Activated naive CD8-positive, alpha-beta T cell treated with anti-CD3 and anti-CD28 coated beads, Interleukin-2, amount 50 U/mL, for 24 hours (primary cell): ENCODE data around the gene ABI1.
"Not testable (repeated sequence)": the region's sequence is repeated elsewhere in the genome, so short reads cannot be mapped to it uniquely, and the experiment has no call there.

Experiments used
- ATAC-seq: fragments of 150-1000 bp; cut with Tn5 transposase; one replicate; pipeline ENCODE4 v1.10.0; 2021
- DNase-seq: peaks from one replicate; pipeline ENCODE4 v3.0.0; 2021
- H3K27ac Mint-ChIP-seq: one replicate; pipeline ENCODE4 v1.8.0; 2021; ENCODE audit warnings: mild to moderate bottlenecking, mixed read lengths
- H3K27me3 Mint-ChIP-seq: one replicate; pipeline ENCODE4 v1.8.0; 2021; ENCODE audit warnings: mixed read lengths
- H3K36me3 Mint-ChIP-seq: one replicate; pipeline ENCODE4 v1.8.0; 2021; ENCODE audit warnings: low read depth, mixed read lengths
- H3K4me1 Mint-ChIP-seq: one replicate; pipeline ENCODE4 v1.8.0; 2021; ENCODE audit warnings: mixed read lengths
- H3K4me3 Mint-ChIP-seq: one replicate; pipeline ENCODE4 v1.8.0; 2021; ENCODE audit warnings: mild to moderate bottlenecking, moderate library complexity, mixed read lengths
- H3K9me3 Mint-ChIP-seq: one replicate; pipeline ENCODE4 v1.8.0; 2021; ENCODE audit warnings: mixed read lengths

ABI1 gene

DNA sequence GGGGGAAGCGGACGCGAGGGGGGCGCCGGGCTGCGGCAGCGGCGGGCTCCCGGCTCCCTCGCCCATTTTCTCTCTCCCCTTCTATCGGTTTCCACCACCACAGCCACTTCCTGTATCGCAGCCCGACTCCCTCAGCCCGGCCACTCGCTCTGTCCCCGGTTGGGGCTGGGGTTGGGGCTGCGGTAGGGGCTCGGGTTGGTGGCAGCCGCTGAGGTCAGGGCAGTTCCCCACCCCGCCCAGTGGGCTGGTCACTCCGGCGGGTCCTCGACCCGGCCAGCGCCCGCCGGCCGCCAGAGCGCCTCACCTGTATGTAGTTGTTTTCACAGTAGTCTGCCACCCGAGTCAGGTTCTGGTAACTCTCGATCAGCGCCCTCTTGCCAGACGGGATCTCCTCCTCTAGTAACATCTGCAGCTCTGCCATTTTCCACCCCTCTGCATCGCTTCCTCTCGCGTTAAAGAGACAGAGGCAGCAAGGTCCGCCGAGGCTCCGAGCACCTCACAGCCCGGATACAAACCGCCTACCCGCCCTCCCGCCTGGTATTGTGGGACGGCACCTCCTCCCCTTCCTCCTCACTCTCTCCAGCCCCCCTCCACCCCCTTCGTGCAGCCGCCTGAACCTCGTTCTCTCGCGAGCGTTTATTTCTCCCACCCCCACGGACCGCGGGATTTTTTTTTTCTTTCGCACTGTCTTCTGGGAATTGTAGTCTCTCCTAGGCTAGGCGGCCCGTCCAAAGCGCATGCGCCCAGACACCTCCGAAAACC lies at the start of gene ABI1:
Gene ABI1, minus strand, starts transcription at position 516 of the 762 bp plus-strand sequence. Its CDS starts 95 bp downstream, at position 421.
- peaks cover 5% of the 10 kb centered on the region for H3K27me3 Mint-ChIP-seq
- DNase-seq = peak; percentile 97
- no peaks in the 10 kb centered on the region for H3K9me3 Mint-ChIP-seq
- H3K4me1 Mint-ChIP-seq = peaks cover 38% of the 10 kb centered on the region
- H3K27ac Mint-ChIP-seq = peak within 1 kb of the TSS; percentile 99
- peak; percentile 93 for ATAC-seq
- no peaks in the 10 kb centered on the region for H3K36me3 Mint-ChIP-seq
- peak within 1 kb of the TSS; percentile 99 for H3K4me3 Mint-ChIP-seq

DNA sequence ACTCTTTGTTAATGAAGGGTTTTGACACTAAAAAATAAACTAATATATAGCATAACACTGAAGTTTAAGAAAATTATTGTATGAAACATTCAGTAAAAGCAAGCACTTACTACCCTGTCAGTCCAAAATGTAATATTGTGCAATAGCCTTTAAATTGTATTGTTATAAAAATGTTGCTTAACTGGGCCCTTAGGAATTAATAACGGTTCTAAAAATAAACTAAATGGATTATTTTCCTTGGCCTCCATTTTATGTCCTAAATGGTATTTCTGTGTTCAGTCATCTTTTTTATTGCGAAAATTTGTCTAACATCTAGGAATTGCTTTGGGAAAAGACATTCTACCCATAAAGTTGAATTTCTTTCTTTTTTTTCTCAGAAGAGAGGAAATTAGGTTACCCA lies 49.0 kb upstream of the ABI1 start:
- Mint-ChIP-seq H3K9me3 (no peaks in the 10 kb centered on the region), H3K27ac (no peak overlapping the region), H3K4me1 (no peaks in the 10 kb centered on the region), H3K36me3 (no peaks in the 10 kb centered on the region), H3K4me3 (no peak overlapping the region), H3K27me3 (no peaks in the 10 kb centered on the region)
- ATAC-seq = no peak
- no peak for DNase-seq

DNA sequence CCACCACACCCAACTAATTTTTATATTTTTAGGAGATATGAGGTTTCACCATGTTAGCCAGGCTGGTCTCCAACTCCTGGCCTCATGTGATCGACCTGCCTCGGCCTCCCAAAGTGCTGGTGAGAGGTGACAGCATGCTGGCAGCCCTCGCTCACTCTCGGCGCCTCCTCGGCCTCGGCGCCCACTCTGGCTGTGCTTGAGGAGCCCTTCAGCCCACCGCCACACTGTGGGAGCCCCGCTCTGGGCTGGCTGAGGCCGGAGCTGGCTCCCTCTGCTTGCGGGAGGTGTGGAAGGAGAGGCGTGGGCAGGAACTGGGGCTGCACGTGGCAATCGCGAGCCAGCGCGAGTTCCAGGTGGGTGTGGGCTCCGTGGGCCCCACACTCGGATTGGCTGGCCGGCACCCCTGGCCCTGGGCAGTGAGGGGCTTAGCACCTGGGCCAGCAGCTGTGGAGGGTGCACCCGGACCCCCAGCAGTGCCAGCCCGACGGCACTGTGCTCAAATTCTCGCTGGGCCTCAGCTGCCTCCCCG lies 44.6 kb upstream of the ABI1 start:
- H3K4me3 Mint-ChIP-seq, H3K4me1 Mint-ChIP-seq, H3K27ac Mint-ChIP-seq, H3K9me3 Mint-ChIP-seq, H3K27me3 Mint-ChIP-seq, ATAC-seq, DNase-seq, H3K36me3 Mint-ChIP-seq: not testable (repeated sequence)

DNA sequence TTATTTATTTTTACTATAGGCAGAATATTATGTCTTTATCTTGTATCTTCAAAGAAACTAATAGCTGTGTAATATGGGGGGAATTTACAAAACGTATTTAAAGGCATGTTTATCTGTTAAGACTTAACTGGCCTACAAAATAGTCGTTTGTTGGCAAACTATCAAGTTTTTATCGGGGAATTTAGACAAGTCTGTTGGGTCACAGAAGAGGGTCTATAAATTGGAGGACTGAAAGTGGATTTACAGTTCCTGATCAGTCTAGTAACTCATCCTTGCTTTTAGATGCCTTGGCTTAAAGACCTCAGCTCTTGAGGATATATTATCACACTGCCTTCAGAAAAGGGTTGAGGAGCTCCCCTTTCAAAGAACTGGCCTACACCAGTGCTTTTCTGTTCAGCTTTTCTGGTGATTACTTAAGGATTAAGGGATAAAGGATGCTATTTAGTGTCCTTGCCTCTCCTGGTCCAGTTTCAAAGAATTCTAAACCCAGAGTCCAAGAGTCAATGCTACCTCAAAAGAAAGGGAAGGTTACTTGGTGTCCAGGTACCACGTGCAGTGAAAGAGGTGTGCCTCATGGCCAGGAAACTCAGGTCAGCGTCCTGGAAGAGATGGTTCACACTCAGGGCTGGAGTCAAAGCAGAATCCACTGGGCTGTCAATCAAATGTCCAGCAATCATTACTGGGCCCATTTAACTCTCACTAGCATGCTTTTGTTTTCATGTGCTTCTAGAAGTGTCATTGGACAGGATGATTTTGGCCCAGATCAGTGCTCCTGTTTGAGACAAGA lies 42.9 kb upstream of the ABI1 start:
- H3K36me3 Mint-ChIP-seq = no peaks in the 10 kb centered on the region
- DNase-seq (no peak), ATAC-seq (no peak)
- H3K4me1 Mint-ChIP-seq = no peaks in the 10 kb centered on the region
- no peak overlapping the region for H3K4me3 Mint-ChIP-seq
- no peaks in the 10 kb centered on the region for H3K9me3 Mint-ChIP-seq
- H3K27ac Mint-ChIP-seq = no peak overlapping the region
- no peaks in the 10 kb centered on the region for H3K27me3 Mint-ChIP-seq

DNA sequence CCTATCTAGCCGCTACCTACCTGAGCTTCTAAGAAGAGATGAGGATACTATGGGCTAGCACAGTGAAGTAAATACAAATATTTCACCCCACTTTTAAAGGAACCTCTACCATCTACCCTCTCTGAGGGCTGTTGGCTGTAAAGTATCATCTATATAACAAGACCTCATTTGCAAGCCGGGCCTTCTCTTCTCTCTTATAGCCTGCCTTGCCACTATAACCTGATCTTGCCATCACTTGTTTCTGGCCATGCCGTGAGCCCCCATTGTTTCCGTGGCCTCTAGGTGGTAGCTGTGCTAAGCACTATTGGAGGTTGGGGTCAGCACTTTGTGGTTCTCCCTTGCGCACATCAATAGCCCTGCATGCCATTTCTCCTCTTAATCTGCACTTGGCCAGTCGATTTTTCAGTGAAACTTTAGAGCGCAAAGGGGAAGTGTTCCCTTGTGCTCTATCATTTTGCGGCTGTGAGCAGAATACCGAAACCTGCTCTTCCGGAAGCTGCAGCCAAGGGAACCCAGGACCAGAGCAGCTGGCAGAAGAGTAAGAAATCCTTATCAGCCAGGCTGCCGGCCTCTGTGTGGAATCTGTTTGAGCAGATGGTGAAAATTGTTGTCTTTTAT lies 31.7 kb upstream of the ABI1 start:
- not testable (repeated sequence) for H3K36me3 Mint-ChIP-seq, H3K9me3 Mint-ChIP-seq, H3K27ac Mint-ChIP-seq, ATAC-seq, H3K4me3 Mint-ChIP-seq, H3K27me3 Mint-ChIP-seq, H3K4me1 Mint-ChIP-seq
- DNase-seq = peak; percentile 8

DNA sequence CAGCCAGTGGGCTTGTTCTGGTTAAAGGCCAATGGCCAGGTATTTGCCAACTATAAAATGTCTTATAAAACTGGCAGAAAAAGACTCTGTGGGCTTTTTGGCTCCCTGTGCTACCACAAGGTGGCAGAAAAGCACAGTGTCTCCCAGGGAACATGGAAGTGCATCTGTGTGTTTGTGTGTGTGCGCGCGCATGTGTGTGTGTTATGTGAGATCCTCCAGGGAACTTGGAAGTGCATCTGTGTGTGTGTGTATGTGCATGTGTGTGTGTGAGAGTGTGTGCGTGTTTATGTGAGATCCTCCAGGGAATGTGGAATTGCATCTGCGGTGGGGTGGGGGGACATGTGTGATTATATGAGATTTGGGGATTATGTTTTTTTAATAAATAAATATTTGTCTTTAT lies 30.2 kb upstream of the ABI1 start:
- H3K9me3 Mint-ChIP-seq = no peaks in the 10 kb centered on the region
- no peaks in the 10 kb centered on the region for H3K27me3 Mint-ChIP-seq
- DNase-seq = peak; percentile 36
- no peak overlapping the region for H3K27ac Mint-ChIP-seq
- H3K4me1 Mint-ChIP-seq = no peaks in the 10 kb centered on the region
- H3K4me3 Mint-ChIP-seq = no peak overlapping the region
- peak; percentile 68 for ATAC-seq
- no peaks in the 10 kb centered on the region for H3K36me3 Mint-ChIP-seq

DNA sequence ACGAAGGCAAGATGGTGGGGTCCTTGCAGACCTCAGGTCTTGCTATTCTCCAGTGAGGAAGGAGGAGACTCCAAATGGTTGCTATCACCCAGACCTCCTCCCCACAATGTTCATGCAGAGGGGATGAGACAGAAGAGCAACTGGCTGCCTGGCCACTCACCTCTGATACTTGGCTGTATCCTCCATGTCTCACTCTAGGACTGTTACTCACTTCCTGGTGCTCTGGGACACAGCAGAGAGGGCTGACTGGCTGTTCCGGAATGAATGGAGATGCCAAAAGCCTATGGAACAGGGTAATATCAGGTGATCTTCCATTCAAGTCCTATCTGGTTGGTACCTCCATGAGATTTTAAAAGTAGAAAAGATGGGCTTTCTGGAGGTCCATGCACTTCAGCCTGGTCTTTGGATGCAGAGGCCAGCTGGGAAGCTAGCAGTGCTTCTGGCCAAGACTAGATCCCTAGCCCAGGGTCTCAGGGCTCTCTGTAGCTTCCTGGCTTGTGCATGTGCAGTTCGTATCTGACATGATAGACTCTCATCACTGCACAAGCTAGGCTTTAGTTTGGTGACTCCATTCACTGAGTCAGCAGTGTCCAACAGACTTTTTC lies 27.0 kb upstream of the ABI1 start:
- Mint-ChIP-seq H3K27ac (no peak overlapping the region), H3K27me3 (peaks cover 7% of the 10 kb centered on the region), H3K4me3 (no peak overlapping the region), H3K4me1 (no peaks in the 10 kb centered on the region), H3K36me3 (no peaks in the 10 kb centered on the region), H3K9me3 (no peaks in the 10 kb centered on the region)
- DNase-seq (no peak), ATAC-seq (no peak)

DNA sequence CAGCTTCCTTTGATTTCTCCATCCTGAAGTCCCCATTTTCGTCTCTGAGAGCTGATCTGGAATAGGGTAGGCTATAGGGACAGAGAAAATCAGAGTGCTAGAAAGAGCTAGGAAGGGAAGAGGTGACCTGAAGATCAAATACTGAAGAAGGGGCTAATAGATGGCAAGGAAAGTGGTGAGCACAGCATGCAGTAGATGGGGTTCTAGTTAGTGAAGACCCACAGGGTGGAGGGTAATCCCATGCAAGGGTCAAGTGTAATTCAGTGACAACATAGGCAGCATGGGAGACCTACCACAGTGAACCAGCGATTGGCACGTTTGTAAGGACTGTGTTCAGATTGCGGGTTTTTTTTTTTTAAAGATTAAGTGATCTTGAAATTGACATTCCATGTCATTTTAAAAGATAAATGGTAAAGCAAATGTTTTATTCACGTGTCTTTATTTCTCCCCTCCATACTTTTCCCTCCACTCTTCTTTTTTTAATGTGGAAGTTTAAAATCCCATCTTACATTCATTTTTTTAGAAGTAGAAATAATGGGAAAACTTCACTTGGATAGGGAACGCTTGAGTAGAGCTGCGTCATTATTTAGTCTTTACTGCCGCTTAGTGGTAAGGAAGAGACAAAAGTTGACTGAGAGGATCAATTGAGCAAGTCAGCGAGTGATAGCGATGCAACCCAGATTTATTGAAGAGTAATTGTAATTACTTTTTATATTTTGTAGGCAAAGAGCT lies 21.0 kb upstream of the ABI1 start:
- Mint-ChIP-seq H3K9me3 (no peaks in the 10 kb centered on the region), H3K4me3 (no peak overlapping the region), H3K27ac (no peak overlapping the region), H3K27me3 (peaks cover 14% of the 10 kb centered on the region), H3K4me1 (peaks cover 3% of the 10 kb centered on the region), H3K36me3 (no peaks in the 10 kb centered on the region)
- ATAC-seq = peak; percentile 80
- DNase-seq = no peak

DNA sequence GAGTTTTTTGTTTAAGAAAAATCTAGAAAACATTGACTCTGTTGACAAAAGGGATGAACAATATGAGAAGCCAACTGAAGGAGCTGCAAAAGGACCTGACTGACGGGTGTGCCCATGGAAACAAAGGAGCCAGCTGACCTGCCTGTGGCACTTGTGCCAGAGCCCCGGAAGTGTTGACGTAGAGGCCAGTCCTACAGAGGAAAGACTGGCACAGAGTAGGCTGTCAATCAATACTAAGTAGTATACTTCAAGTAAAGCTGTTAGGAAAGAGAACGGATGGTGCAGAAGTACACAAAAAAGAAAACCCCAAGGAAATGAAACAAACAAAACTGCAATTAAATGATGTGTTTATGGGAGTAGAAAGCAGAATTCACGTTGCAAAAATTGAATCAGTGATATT lies 19.0 kb upstream of the ABI1 start:
- H3K4me1 Mint-ChIP-seq = peaks cover 3% of the 10 kb centered on the region
- no peak overlapping the region for H3K27ac Mint-ChIP-seq
- H3K27me3 Mint-ChIP-seq = peaks cover 18% of the 10 kb centered on the region
- H3K4me3 Mint-ChIP-seq = no peak overlapping the region
- H3K36me3 Mint-ChIP-seq = no peaks in the 10 kb centered on the region
- DNase-seq (no peak), ATAC-seq (no peak)
- no peaks in the 10 kb centered on the region for H3K9me3 Mint-ChIP-seq

DNA sequence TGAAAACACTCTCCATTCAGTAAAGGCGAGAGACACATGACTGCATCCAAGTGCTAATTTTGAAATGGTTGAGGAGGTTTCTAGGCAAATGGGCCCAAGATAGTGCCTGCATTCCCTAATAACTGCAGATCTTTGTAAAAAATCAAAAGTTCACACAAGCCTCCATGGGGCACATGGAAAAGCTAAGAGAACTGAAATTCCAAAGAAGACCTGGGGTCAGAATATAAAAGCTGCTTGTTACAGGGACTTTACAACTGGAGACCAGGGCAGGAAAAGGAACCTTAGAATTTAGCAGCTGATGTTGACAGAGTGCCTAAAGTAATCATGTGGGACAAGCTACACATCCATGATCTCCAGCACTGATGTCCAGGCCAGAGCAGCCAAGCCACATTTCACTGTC lies 10.0 kb upstream of the ABI1 start:
- Mint-ChIP-seq H3K9me3 (no peaks in the 10 kb centered on the region), H3K36me3 (no peaks in the 10 kb centered on the region), H3K4me1 (peaks cover 6% of the 10 kb centered on the region), H3K27ac (no peak overlapping the region), H3K4me3 (no peak overlapping the region), H3K27me3 (peaks cover 1% of the 10 kb centered on the region)
- DNase-seq (no peak), ATAC-seq (no peak)

DNA sequence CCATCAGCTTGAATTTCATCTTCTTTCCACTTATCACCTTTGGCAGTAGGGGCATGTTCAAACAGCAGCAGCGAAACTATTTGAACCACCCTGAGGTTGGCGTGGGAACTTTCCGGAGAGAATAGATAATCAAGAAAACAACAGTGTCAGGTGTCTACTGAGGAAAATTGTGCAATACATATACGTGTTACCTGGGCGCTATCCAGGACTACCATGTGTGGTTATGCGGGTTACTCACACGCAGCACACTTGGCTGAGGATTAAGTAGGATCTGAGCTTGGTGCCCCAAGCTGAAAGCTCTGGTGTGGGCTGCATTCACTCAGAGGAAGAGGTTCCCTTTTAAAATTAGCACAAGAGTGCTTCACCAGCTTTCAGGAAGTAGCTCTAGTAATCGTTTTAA lies 8.8 kb upstream of the ABI1 start:
- peak; percentile 10 for DNase-seq
- H3K27ac Mint-ChIP-seq = no peak overlapping the region
- H3K4me1 Mint-ChIP-seq = peaks cover 6% of the 10 kb centered on the region

DNA sequence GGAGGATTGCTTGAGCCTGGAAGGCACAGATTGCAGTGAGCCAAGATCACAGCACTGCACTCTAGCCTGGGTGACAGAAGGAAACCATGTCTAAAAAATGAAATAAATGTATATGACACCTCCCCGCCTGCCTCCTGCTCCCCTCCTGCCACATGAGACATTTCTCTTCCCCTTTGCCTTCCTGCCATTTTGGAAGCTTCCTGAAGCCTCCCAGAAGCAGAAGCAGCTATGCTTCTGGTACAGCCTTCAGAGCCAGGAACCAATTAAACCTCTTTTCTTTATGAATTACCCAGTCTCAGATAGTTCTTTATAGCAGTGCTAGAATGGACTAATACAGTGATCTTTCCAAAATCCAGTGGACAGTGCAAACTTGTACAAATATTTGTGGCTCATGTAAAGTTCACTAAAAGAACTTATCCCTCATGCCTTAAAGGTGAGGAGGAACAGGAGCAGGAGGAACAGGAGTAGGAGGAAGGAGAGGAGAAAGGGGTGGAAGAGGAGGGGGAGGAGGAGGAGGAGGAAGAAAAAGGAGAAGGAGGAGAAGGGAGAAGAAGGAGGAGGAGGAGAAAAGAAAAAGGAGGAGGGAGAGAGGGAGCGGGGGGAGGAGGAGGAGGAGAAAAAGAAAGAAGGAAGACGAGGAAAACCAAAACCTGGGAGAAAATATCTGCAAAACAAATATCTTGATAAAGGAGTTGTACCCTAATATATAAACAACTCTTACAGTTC lies 2.8 kb upstream of the ABI1 start:
- DNase-seq (no peak), ATAC-seq (no peak)
- Mint-ChIP-seq H3K4me1 (peaks cover 18% of the 10 kb centered on the region), H3K36me3 (no peaks in the 10 kb centered on the region), H3K9me3 (no peaks in the 10 kb centered on the region), H3K27ac (no peak overlapping the region), H3K27me3 (peaks cover 6% of the 10 kb centered on the region), H3K4me3 (no peak overlapping the region)

More for the DNA sequence above, 8.8 kb upstream of the ABI1 start:
- peaks cover 1% of the 10 kb centered on the region for H3K27me3 Mint-ChIP-seq
- ATAC-seq = peak; percentile 71
- no peaks in the 10 kb centered on the region for H3K9me3 Mint-ChIP-seq
- no peaks in the 10 kb centered on the region for H3K36me3 Mint-ChIP-seq
- H3K4me3 Mint-ChIP-seq = peak overlapping the region; percentile 32

DNA sequence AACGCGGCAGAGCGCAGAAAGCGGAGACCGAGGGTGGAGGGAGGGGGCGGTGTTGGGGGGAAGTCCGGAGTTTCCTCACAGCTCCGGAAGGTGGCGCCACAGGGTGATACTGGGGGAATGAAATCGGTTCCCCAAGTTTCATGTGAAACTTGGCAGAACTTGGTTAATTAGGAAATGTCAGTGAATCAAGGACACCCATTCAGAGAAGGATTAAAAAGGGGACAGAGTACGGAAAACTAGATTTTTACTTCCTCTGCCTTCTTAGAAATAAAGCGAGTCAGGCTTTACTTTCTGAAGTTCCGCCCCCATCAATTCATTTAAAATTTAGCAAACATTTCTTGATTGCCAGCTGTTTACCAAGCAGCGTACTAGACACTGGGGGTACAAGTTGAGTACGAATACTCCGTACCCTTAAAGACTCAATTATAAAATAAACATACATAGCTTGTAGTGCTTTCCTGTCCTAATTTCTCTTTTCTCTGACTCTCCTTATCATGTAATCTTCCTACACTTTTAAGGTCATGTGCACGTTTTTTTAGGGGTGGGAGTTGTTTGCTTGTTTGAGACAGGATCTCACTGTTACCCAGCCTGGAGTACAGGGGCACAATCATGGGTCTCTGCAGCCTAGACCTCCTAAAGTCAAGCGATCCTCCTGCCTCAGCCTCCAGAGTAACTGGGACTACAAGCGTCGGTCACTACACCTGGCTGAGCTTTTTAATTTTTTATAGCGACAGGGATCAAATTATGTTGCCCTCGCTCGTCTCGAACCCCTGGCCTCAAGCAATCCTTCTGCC lies 644 bp upstream of the ABI1 start:
- peaks cover 34% of the 10 kb centered on the region for H3K4me1 Mint-ChIP-seq
- peaks cover 5% of the 10 kb centered on the region for H3K27me3 Mint-ChIP-seq
- H3K9me3 Mint-ChIP-seq = no peaks in the 10 kb centered on the region
- H3K36me3 Mint-ChIP-seq = no peaks in the 10 kb centered on the region
- no peak for DNase-seq
- H3K4me3 Mint-ChIP-seq = peak overlapping the region; percentile 99
- no peak for ATAC-seq
- peak overlapping the region; percentile 99 for H3K27ac Mint-ChIP-seq
